ENCODE results near the gene LSM4. TPM values are rescaled to one million over a fixed set of nuclear protein-coding genes. Genes with fewer than 3 reads are reported as not detected.
"Not testable (repeated sequence)": the region's sequence is repeated elsewhere in the genome, so short reads cannot be mapped to it uniquely, and the experiment has no call there.

Gene LSM4
- total and polyA plus RNA-seq, 2 donors (not counting 3 experiments of a cell fraction or from before 2014, with no cell fraction given): 118 to 119 TPM

GRCh38 chr19:18361646-18362045 is 38.8 kb upstream of the LSM4 start:
- no peak for FAIRE-seq
- no TSS peak for BruUV-seq (replicated peaks)
- no peak for DNase-seq (ENCODE audit: low read depth, low spot score)

GRCh38 chr19:18357041-18357440 is 34.2 kb upstream of the LSM4 start:
- no peaks in the 10 kb centered on the region for H3K4me1 ChIP-seq (ENCODE audit: control insufficient read depth, extremely low read depth, insufficient read depth, low read length)
- dilution Hi-C loops (cut with MboI; ENCODE audit: extremely low pct_ligation_motif_present, low sequenced_read_pairs) (no loop called here), intact Hi-C loops (cut with micrococcal nuclease) (no loop called here)
- ChIA-PET CTCF (interaction anchor here (1.2 kb wide), 1 partner anchor 29 kb away, joined by 4 read pairs; the partner anchor contains the start of gene GDF15), POLR2A (no interaction called here)
- H3K36me3 ChIP-seq (ENCODE audit: control insufficient read depth in 2 of 2, extremely low read depth in 1 of 2, insufficient read depth in 2 of 2, low read length in 2 of 2): peaks cover 0 to 10% of the 10 kb centered on the region in 2 experiments
- BruUV-seq (replicated peaks): no TSS peak
- H3K79me2 ChIP-seq (ENCODE audit: control insufficient read depth, insufficient read depth, low read length): no peaks in the 10 kb centered on the region
- no peak overlapping the region for H3K9ac ChIP-seq (replicated peaks; ENCODE audit: extremely low read depth, insufficient read depth, low read length)
- no peak for TF ChIP-seq POLR2AphosphoS5 (IDR thresholded peaks at IDR 0.05; ENCODE audit: insufficient read depth, low read depth, low read length)
- no peak for TF ChIP-seq GATA2 (IDR thresholded peaks at IDR 0.05; ENCODE audit: insufficient read depth, insufficient read length, low read depth, low read length)
- no peak for TF ChIP-seq EZH2 (IDR thresholded peaks at IDR 0.05; ENCODE audit: borderline replicate concordance, low read depth, low read length, severe bottlenecking)
- no peak for TF ChIP-seq MYC (IDR thresholded peaks at IDR 0.05; ENCODE audit: low read depth, low read length)
- no peak for TF ChIP-seq FOS (IDR thresholded peaks at IDR 0.05; ENCODE audit: borderline replicate concordance, insufficient read depth, low read length)
- no peak for TF ChIP-seq MAX (IDR thresholded peaks at IDR 0.05; ENCODE audit: insufficient read depth, insufficient read length)
- no peak for TF ChIP-seq JUN (IDR thresholded peaks at IDR 0.05; ENCODE audit: borderline replicate concordance, insufficient read depth, insufficient read length, low read depth)
- H3K4me3 ChIP-seq (replicated peaks in 1 of 3; ENCODE audit: insufficient read depth in 1 of 3, low read depth in 1 of 3, low read length in 3 of 3): no peak overlapping the region
- no peak overlapping the region for H2AFZ ChIP-seq (ENCODE audit: low read depth, low read length)
- H4K20me1 ChIP-seq (replicated peaks; ENCODE audit: control insufficient read depth, extremely low read depth, insufficient read depth, low read length): no peaks in the 10 kb centered on the region
- H3K27ac ChIP-seq (ENCODE audit: insufficient read depth, low read depth, low read length): no peak overlapping the region
- DNase-seq (ENCODE audit: low read depth, low spot score) (no peak), FAIRE-seq (no peak)
- H3K9me3 ChIP-seq (replicated peaks; ENCODE audit: control insufficient read depth, insufficient read depth, low read length): no peaks in the 10 kb centered on the region
- no peaks in the 10 kb centered on the region for H3K27me3 ChIP-seq (ENCODE audit: control insufficient read depth in 2 of 2, insufficient read depth in 2 of 2, low read length in 2 of 2)
- H3K4me2 ChIP-seq (ENCODE audit: insufficient read depth, low read length): no peak overlapping the region
- H3K9me1 ChIP-seq (replicated peaks; ENCODE audit: control insufficient read depth, extremely low read depth, insufficient read depth, low read length): no peaks in the 10 kb centered on the region

More at GRCh38 chr19:18361646-18362045, 38.8 kb upstream of the LSM4 start:
- Histone ChIP-seq H4K20me1 (replicated peaks; ENCODE audit: control insufficient read depth, extremely low read depth, insufficient read depth, low read length) (no peaks in the 10 kb centered on the region), H3K4me3 (replicated peaks in 1 of 3; ENCODE audit: insufficient read depth in 1 of 3, low read depth in 1 of 3, low read length in 3 of 3) (no peak overlapping the region), H3K9me3 (replicated peaks; ENCODE audit: control insufficient read depth, insufficient read depth, low read length) (no peaks in the 10 kb centered on the region), H3K4me1 (ENCODE audit: control insufficient read depth, extremely low read depth, insufficient read depth, low read length) (peaks cover 28% of the 10 kb centered on the region), H3K36me3 (ENCODE audit: control insufficient read depth in 2 of 2, extremely low read depth in 1 of 2, insufficient read depth in 2 of 2, low read length in 2 of 2) (peaks cover 0 to 7% of the 10 kb centered on the region in 2 experiments), H3K4me2 (ENCODE audit: insufficient read depth, low read length) (no peak overlapping the region), H2AFZ (ENCODE audit: low read depth, low read length) (no peak overlapping the region), H3K79me2 (ENCODE audit: control insufficient read depth, insufficient read depth, low read length) (no peaks in the 10 kb centered on the region), H3K27ac (ENCODE audit: insufficient read depth, low read depth, low read length) (no peak overlapping the region), H3K9me1 (replicated peaks; ENCODE audit: control insufficient read depth, extremely low read depth, insufficient read depth, low read length) (no peaks in the 10 kb centered on the region), H3K27me3 (ENCODE audit: control insufficient read depth in 2 of 2, insufficient read depth in 2 of 2, low read length in 2 of 2) (no peaks in the 10 kb centered on the region), H3K9ac (replicated peaks; ENCODE audit: extremely low read depth, insufficient read depth, low read length) (no peak overlapping the region)
- no peak for TF ChIP-seq JUN (IDR thresholded peaks at IDR 0.05; ENCODE audit: borderline replicate concordance, insufficient read depth, insufficient read length, low read depth)
- no peak for TF ChIP-seq POLR2A (IDR thresholded peaks at IDR 0.05; ENCODE audit: low read depth, low read length)
- ChIA-PET CTCF (interaction anchor here (1.2 to 2.9 kb wide), 3 partner anchors 25 to 49 kb away, joined by 5 to 20 read pairs (median 8); partner anchors contain the start of gene GDF15), POLR2A (interaction anchor here (6.5 kb wide), 1 partner anchor 25 kb away, joined by 87 read pairs; the partner anchor contains the start of gene GDF15)
- dilution Hi-C loops (cut with MboI; ENCODE audit: extremely low pct_ligation_motif_present, low sequenced_read_pairs) (no loop called here), intact Hi-C loops (cut with micrococcal nuclease) (no loop called here)

- H4K20me1 ChIP-seq (replicated peaks; ENCODE audit: control insufficient read depth, extremely low read depth, insufficient read depth, low read length); intact Hi-C loops (cut with micrococcal nuclease); H3K27me3 ChIP-seq (ENCODE audit: control insufficient read depth in 2 of 2, insufficient read depth in 2 of 2, low read length in 2 of 2); dilution Hi-C loops (cut with MboI; ENCODE audit: extremely low pct_ligation_motif_present, low sequenced_read_pairs); H3K4me1 ChIP-seq (ENCODE audit: control insufficient read depth, extremely low read depth, insufficient read depth, low read length); H3K4me3 ChIP-seq (replicated peaks in 1 of 3; ENCODE audit: insufficient read depth in 1 of 3, low read depth in 1 of 3, low read length in 3 of 3); H3K9me3 ChIP-seq (replicated peaks; ENCODE audit: control insufficient read depth, insufficient read depth, low read length); H3K9ac ChIP-seq (replicated peaks; ENCODE audit: extremely low read depth, insufficient read depth, low read length); H2AFZ ChIP-seq (ENCODE audit: low read depth, low read length); H3K36me3 ChIP-seq (ENCODE audit: control insufficient read depth in 2 of 2, extremely low read depth in 1 of 2, insufficient read depth in 2 of 2, low read length in 2 of 2); H3K79me2 ChIP-seq (ENCODE audit: control insufficient read depth, insufficient read depth, low read length); BruUV-seq (replicated peaks); FAIRE-seq; H3K27ac ChIP-seq (ENCODE audit: insufficient read depth, low read depth, low read length); DNase-seq (ENCODE audit: low read depth, low spot score); H3K9me1 ChIP-seq (replicated peaks; ENCODE audit: control insufficient read depth, extremely low read depth, insufficient read depth, low read length); H3K4me2 ChIP-seq (ENCODE audit: insufficient read depth, low read length): not testable (repeated sequence)
- CTCF ChIA-PET: interaction anchor here (1.0 to 2.5 kb wide), 3 partner anchors 31 to 56 kb away, joined by 3 to 11 read pairs (median 4); partner anchors contain the start of gene GDF15
- POLR2A ChIA-PET: interaction anchor here (0.6 kb wide), 1 partner anchor 73 kb away, joined by 3 read pairs; no protein-coding TSS in a partner anchor
These were observed 31.9 kb upstream of the LSM4 start for GRCh38 chr19:18354743-18355142.
